ENCODE results near the gene KCTD10. TPM values are rescaled to one million over a fixed set of nuclear protein-coding genes. Genes with fewer than 3 reads are reported as not detected.

Gene KCTD10
- total and polyA plus RNA-seq, 2 of the 13 experiments (the other 11 are each of a cell fraction or from before 2014, with no cell fraction given) = 6.9 to 25.4 TPM

GRCh38 chr12:109435428-109436187, 41.5 kb downstream of the KCTD10 start:
- Histone ChIP-seq H3K27ac (ENCODE audit: extremely low read length, insufficient read depth, low read length) (no peak overlapping the region), H3K27me3 (ENCODE audit: control insufficient read depth in 1 of 2, insufficient read depth in 2 of 2, low read length in 2 of 2) (peaks cover 0 to 4% of the 10 kb centered on the region in 2 experiments; a peak in 1 of 5 replicates), H3K36me3 (replicated peaks in 1 of 2; ENCODE audit: control insufficient read depth in 1 of 2, insufficient read depth in 2 of 2, low read length in 2 of 2) (no peaks in the 10 kb centered on the region), H2AFZ (ENCODE audit: low read length) (no peak overlapping the region), H3K79me2 (ENCODE audit: insufficient read depth, low read length) (no peaks in the 10 kb centered on the region), H3K4me3 (replicated peaks in 1 of 3; ENCODE audit: insufficient read depth in 1 of 3, low read depth in 2 of 3, low read length in 3 of 3) (no peak overlapping the region), H3K9ac (ENCODE audit: insufficient read depth, low read depth, low read length) (no peak overlapping the region), H3K4me2 (ENCODE audit: low read depth, low read length) (no peak overlapping the region), H3K4me1 (ENCODE audit: insufficient read depth, low read length) (peaks cover 22% of the 10 kb centered on the region), H3K9me3 (ENCODE audit: low read length) (no peaks in the 10 kb centered on the region), H4K20me1 (ENCODE audit: insufficient read depth, low read length) (no peaks in the 10 kb centered on the region)
- WGBS (ENCODE audit: low lambda C conversion rate) = 63% methylated on average over 14 of the region's 17 CpGs
- FAIRE-seq (no peak), DNase-seq (ENCODE audit: low spot score) (no peak), ATAC-seq (no peak)
- in situ Hi-C loops (cut with HindIII; ENCODE audit: extremely low pct_ligation_motif_present, low pct_unique_long_range_greater_than_20kb) (no loop called here), intact Hi-C loops (cut with micrococcal nuclease; ENCODE audit: unreplicated experiment) (no loop called here)
- POLR2A ChIA-PET = no interaction called here
- CTCF ChIA-PET (ENCODE audit: low intra/inter-chr PET ratio, low total read pairs) = no interaction called here
- TF ChIP-seq RFXANK (CRISPR knock-in tag; IDR thresholded peaks at IDR 0.05) (no peak), KLF15 (CRISPR knock-in tag; IDR thresholded peaks at IDR 0.05; ENCODE audit: borderline replicate concordance) (no peak), HOXA7 (CRISPR knock-in tag; IDR thresholded peaks at IDR 0.05) (no peak), ZNF703 (CRISPR knock-in tag; IDR thresholded peaks at IDR 0.05; ENCODE audit: borderline replicate concordance) (no peak), ZNF280D (CRISPR knock-in tag; IDR thresholded peaks at IDR 0.05) (no peak), SALL1 (CRISPR knock-in tag; IDR thresholded peaks at IDR 0.05) (no peak), RFXAP (CRISPR knock-in tag; IDR thresholded peaks at IDR 0.05; ENCODE audit: borderline replicate concordance) (no peak), ZNF275 (CRISPR knock-in tag; IDR thresholded peaks at IDR 0.05; ENCODE audit: borderline replicate concordance) (no peak), HNRNPH1 (optimal IDR thresholded peaks at IDR 0.05; ENCODE audit: low read depth, low read length) (no peak), SMAD3 (CRISPR knock-in tag; IDR thresholded peaks at IDR 0.05) (no peak), CSRNP1 (CRISPR knock-in tag; IDR thresholded peaks at IDR 0.05) (no peak), ZNF558 (CRISPR knock-in tag; IDR thresholded peaks at IDR 0.05; ENCODE audit: borderline replicate concordance) (no peak), SP2 (CRISPR knock-in tag; IDR thresholded peaks at IDR 0.05) (no peak), POLR2AphosphoS5 (IDR thresholded peaks at IDR 0.05; ENCODE audit: low read depth, low read length) (no peak), ZNF598 (CRISPR knock-in tag; IDR thresholded peaks at IDR 0.05; ENCODE audit: borderline replicate concordance) (no peak), NFIC (IDR thresholded peaks at IDR 0.05; ENCODE audit: low read length) (no peak), NPAS2 (CRISPR knock-in tag; IDR thresholded peaks at IDR 0.05; ENCODE audit: borderline replicate concordance) (no peak), ZBTB25 (CRISPR knock-in tag; IDR thresholded peaks at IDR 0.05) (no peak)
- BruUV-seq (replicated peaks) = no TSS peak

All from HepG2 (cell line).